IPS-18a (cell line): ENCODE measurements around the gene IP6K1.

Experiments
- H3K27ac ChIP-seq: one replicate; pipeline ENCODE4 v1.5.1; 2013; ENCODE audit warnings: low read length
- H3K27me3 ChIP-seq: one replicate; pipeline ENCODE4 v1.6.1; 2013; ENCODE audit warnings: mild to moderate bottlenecking, low read length; ENCODE audit not compliant: control insufficient read depth, insufficient read depth
- H3K36me3 ChIP-seq: one replicate; pipeline ENCODE4 v1.6.1; 2013; ENCODE audit warnings: low read depth, low read length; ENCODE audit not compliant: control insufficient read depth
- H3K4me1 ChIP-seq: one replicate; pipeline ENCODE4 v1.6.1; 2013; ENCODE audit warnings: low read depth, low read length; ENCODE audit not compliant: control insufficient read depth
- H3K4me3 ChIP-seq: one replicate; pipeline ENCODE4 v1.5.1; 2013; ENCODE audit warnings: low read length
- H3K9ac ChIP-seq: one replicate; pipeline ENCODE4 v1.6.1; 2013; ENCODE audit warnings: mild to moderate bottlenecking, low read length, moderate library complexity
- H3K9me3 ChIP-seq: one replicate; pipeline ENCODE4 v1.6.1; 2013; ENCODE audit warnings: low read depth, low read length; ENCODE audit not compliant: control insufficient read depth

The IP6K1 gene

GRCh38 chr3:49804141-49805041, 18.0 kb upstream of the IP6K1 start:
- H3K27ac ChIP-seq = no peak overlapping the region
- no peak overlapping the region for H3K9ac ChIP-seq
- no peaks in the 10 kb centered on the region for H3K36me3 ChIP-seq
- no peaks in the 10 kb centered on the region for H3K9me3 ChIP-seq
- peaks cover 30% of the 10 kb centered on the region for H3K27me3 ChIP-seq
- H3K4me1 ChIP-seq = peaks cover 13% of the 10 kb centered on the region
- peak overlapping the region; percentile 79 for H3K4me3 ChIP-seq

DNA sequence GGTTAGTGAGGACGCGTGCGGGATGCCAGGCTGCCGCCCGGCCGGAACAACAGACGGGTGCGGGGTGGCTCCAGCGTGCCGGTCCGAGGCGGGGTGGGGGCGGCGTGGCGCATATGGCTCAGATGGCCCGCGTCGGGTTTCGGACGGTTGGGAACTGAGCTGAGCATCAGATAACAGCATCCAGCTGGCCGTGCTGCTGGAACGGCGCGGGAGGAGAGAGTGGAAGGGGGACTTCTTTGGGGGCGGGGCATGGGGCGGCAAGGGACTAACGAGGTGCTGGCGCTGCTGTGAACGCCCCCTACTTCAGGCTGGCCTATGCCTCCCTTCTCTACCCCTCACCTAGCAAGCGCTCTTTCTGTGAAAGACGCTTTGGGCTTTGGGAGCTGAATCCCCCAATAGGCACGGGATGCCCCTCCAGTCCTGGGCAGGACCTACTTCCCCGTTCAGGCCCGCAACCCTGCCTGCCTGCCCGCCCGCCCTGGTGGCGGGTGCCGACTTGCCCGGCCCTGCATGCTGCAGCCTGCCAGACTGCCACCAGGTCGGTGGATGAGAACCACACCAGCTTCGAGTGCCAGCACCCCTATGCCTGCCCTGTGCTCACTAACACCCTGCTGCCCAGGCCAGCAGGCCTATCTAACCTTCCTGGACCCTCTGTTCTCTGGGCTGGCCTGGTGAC, 17.3 kb upstream of the IP6K1 start:
- no peaks in the 10 kb centered on the region for H3K36me3 ChIP-seq
- peaks cover 13% of the 10 kb centered on the region for H3K4me1 ChIP-seq
- no peak overlapping the region for H3K9ac ChIP-seq
- H3K27ac ChIP-seq = no peak overlapping the region
- no peaks in the 10 kb centered on the region for H3K9me3 ChIP-seq
- H3K27me3 ChIP-seq = peaks cover 30% of the 10 kb centered on the region
- peak overlapping the region; percentile 79 for H3K4me3 ChIP-seq

DNA sequence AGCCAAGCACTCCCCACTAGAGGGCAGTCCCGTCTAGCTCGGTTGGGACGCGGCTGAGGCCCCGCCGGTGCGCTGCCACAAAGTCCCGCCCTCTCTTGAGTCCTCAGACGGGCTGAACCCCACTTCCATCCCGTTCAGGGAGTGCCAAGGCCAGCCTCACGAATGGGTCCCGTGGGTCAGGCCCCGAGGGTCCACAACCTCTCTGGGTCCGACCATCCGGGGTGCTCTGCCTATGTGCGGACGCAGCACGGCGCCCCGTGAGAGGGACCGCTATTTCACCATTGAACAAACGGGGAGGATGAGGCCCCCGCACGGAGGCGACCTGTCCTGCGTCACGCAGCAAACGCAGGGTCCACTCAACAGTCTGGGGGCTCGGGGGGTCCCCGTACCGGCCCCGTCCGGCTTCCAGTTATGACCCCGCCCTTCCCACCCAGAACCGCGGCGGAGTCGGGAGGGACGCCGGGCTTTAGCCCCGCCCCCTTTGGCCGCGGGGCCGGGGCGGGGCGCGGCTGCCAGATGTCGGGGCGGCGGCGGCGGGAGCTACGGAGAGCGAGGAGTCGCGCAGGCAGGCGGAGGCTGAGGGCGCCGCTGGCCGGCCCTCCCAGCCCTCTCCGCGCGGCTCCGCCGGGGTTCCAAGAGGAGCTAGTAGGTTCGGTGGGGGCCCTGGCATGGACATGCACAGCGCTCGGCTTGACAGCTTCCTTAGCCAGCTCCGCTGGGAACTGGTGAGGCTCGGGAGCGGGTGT, 16.6 kb upstream of the IP6K1 start, which contains the start of gene INKA1:
Gene INKA1 (plus strand): TSS at position 543 of the 746 bp plus-strand sequence. CDS start 132 bp downstream, at position 675.
- Histone ChIP-seq H3K36me3 (no peaks in the 10 kb centered on the region), H3K27me3 (peaks cover 30% of the 10 kb centered on the region), H3K4me3 (peak within 1 kb of the TSS; percentile 79), H3K27ac (no peak within 1 kb of the TSS), H3K4me1 (peaks cover 13% of the 10 kb centered on the region), H3K9ac (no peak within 1 kb of the TSS), H3K9me3 (no peaks in the 10 kb centered on the region)

GRCh38 chr3:49801160-49801559, 14.8 kb upstream of the IP6K1 start:
- peaks cover 30% of the 10 kb centered on the region for H3K27me3 ChIP-seq
- no peak overlapping the region for H3K27ac ChIP-seq
- no peaks in the 10 kb centered on the region for H3K36me3 ChIP-seq
- H3K4me3 ChIP-seq = no peak overlapping the region
- no peaks in the 10 kb centered on the region for H3K9me3 ChIP-seq
- peaks cover 10% of the 10 kb centered on the region for H3K4me1 ChIP-seq
- no peak overlapping the region for H3K9ac ChIP-seq

DNA sequence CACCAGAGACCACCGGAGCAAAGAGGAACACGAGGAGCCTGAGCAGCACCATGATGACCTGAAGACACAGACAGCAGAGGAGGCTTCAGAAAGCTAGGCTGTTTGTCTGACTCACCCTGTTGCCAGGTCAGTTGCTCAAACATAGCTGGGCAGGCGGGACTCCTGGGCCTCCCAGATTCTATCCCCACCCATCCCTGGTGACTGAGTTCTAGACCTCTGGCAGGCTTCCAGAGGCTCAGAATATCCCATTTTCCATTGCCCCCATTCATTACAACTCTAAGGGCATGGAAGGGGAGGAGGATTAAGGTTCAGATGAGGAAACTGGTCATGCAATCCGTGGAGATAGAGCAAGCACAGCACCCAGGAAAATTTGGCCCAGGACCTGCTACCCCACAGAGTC, 13.4 kb upstream of the IP6K1 start, which contains the start of gene CDHR4:
Gene CDHR4 (minus strand): TSS at position 113 of the 400 bp plus-strand sequence. CDS start 61 bp downstream, at position 52.
- H3K4me3 ChIP-seq = no peak within 1 kb of the TSS
- H3K27ac ChIP-seq = no peak within 1 kb of the TSS
- H3K9ac ChIP-seq = no peak within 1 kb of the TSS
- peaks cover 4% of the 10 kb centered on the region for H3K4me1 ChIP-seq
- H3K36me3 ChIP-seq = no peaks in the 10 kb centered on the region
- no peaks in the 10 kb centered on the region for H3K9me3 ChIP-seq
- peaks cover 24% of the 10 kb centered on the region for H3K27me3 ChIP-seq

DNA sequence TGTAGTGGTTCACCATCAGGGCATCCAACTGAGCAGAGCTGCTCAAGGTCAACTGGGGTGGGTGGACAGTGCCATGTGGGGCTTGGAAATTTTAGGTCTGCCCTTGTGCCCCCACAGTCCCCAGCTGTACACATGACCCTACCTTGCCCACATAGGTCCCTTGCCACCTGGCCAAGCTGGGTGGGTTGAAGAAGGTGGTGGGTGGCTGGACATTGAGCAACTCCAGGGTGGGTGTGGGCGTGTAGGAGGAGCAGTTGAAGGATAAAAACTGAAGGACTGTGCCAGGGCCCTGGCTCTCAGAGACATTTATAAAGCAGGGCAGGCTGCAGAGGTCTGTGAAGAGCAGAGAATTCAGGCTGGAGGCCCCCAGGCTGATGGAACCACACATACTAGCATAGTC, 12.8 kb upstream of the IP6K1 start:
- Histone ChIP-seq H3K9ac (no peak overlapping the region), H3K9me3 (no peaks in the 10 kb centered on the region), H3K27ac (no peak overlapping the region), H3K27me3 (peaks cover 17% of the 10 kb centered on the region), H3K4me3 (no peak overlapping the region), H3K4me1 (peaks cover 4% of the 10 kb centered on the region), H3K36me3 (no peaks in the 10 kb centered on the region)

GRCh38 chr3:49794926-49795905, 8.9 kb upstream of the IP6K1 start:
- Histone ChIP-seq H3K4me3 (no peak overlapping the region), H3K9ac (no peak overlapping the region), H3K27ac (no peak overlapping the region), H3K36me3 (no peaks in the 10 kb centered on the region), H3K27me3 (no peaks in the 10 kb centered on the region), H3K4me1 (no peaks in the 10 kb centered on the region), H3K9me3 (no peaks in the 10 kb centered on the region)

DNA sequence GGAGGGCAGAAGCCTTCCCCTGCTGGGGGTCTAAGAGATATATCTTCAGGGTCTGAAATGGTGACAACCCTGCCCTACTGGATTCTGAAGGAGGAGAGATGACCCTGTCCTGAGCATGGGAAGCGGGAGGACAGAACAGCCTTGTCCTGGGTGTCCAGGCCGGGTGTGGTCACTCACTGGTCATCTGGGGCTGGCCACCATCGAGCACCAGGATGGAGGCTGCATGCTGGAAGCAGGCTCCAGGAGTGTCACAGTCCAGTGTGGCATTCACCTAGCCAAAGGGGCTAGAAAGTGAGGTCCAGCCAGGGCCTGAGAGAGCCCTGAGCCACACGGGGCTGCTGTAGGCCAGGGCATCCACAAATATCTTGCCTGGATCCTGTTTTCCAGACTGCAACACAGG, 8.1 kb upstream of the IP6K1 start:
- H3K27ac ChIP-seq = no peak overlapping the region
- no peaks in the 10 kb centered on the region for H3K4me1 ChIP-seq
- H3K9ac ChIP-seq = no peak overlapping the region
- H3K9me3 ChIP-seq = no peaks in the 10 kb centered on the region
- H3K36me3 ChIP-seq = no peaks in the 10 kb centered on the region
- no peak overlapping the region for H3K4me3 ChIP-seq
- no peaks in the 10 kb centered on the region for H3K27me3 ChIP-seq

DNA sequence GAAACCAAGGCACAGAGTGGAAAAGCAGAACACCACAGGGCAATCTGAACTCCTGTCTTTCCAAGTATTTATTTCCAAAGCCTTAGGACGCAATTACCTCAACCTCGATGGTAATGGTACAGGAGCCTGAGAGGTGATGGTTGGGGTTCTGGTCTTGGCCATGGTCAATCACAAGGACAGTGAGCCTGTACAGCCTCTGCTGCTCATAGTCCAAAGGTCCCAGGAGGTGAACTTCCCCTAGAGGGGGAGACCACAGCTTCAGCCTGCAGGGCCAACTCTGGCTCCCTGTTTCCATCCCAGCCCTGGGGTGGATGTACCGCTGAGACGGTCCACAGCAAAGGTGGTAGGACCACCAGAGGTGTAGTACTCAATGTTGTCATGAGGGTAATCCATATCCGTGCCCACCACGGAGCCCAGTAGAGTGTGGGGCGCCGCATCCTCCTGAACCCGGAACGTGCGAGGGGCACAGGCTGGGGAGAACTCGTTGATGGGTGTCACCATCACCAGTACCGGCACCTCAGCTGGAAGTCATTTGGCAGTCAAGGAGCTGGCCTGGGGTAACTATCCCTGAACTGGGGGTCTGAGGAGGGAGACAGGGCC, 7.2 kb upstream of the IP6K1 start:
- H3K9ac ChIP-seq = no peak overlapping the region
- no peaks in the 10 kb centered on the region for H3K4me1 ChIP-seq
- no peak overlapping the region for H3K27ac ChIP-seq
- H3K9me3 ChIP-seq = no peaks in the 10 kb centered on the region
- no peaks in the 10 kb centered on the region for H3K36me3 ChIP-seq
- no peaks in the 10 kb centered on the region for H3K27me3 ChIP-seq
- H3K4me3 ChIP-seq = no peak overlapping the region

- H3K4me3 ChIP-seq = no peak overlapping the region
- H3K27me3 ChIP-seq = no peaks in the 10 kb centered on the region
- no peaks in the 10 kb centered on the region for H3K36me3 ChIP-seq
- no peak overlapping the region for H3K27ac ChIP-seq
- H3K9me3 ChIP-seq = no peaks in the 10 kb centered on the region
- no peak overlapping the region for H3K9ac ChIP-seq
- no peaks in the 10 kb centered on the region for H3K4me1 ChIP-seq
Observed at GRCh38 chr3:49792371-49793150, 6.2 kb upstream of the IP6K1 start.
